GM19438 (cell line): ENCODE measurements around the gene RAB3IL1.
"Not testable (repeated sequence)": the region's sequence is repeated elsewhere in the genome, so short reads cannot be mapped to it uniquely, and the experiment has no call there.

Experiments
- ATAC-seq: cut with Tn5 transposase; IDR thresholded peaks from one replicate; pipeline ENCODE4 v1.9.1; 2021; ENCODE audit warnings: low read depth; ENCODE audit not compliant: unreplicated experiment

RAB3IL1 gene

DNA sequence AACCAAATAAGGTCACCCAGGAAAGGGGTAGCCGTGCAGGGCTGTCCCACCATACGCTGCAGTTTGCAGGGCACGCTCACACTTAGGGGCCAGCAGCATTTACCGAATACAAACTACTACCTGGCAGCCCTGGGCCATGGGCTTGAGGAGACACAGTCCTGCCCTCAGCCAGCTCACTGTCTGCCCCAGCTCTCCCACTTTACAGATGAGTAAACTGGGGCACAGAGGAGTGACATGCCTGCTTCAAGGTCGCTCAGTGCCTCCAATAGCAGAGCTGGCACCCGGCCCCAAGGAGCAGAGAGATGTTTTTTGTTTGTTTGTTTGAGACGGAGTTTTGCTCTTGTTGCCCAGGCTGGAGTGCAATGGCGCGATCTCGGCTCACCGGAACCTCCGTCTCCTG is 28.8 kb downstream of the RAB3IL1 start:
- no peak for ATAC-seq

DNA sequence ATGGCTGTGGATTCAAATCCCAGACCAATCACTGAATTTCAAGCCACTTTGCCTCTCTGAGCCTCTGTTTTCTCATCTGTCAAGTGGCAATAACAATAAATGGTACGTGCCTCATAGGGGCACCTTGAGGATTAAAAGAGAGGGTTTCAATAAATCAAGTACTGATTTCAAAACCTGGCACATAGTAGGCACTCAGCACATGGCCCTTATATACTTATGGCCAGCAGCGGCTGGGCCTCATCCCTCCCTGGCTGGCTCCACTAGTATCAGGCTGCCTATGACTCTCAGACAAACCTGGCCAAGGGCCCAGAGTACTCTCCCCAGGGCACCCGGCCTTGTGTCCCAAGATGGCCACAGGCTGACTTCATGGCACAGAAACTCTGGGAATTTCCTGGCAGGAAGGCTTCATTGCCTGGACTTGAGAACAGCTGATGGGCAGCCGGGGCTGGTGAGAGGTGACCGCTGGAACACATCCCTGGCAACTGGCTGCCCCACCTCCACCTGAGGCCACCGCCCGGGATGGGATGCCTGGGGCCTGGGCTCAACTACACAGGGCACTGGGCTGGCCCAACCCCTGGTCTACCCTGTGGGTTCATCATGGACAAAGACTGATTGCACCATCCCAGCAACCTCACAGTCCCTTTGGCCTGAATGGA is 29.4 kb downstream of the RAB3IL1 start:
- no peak for ATAC-seq

DNA sequence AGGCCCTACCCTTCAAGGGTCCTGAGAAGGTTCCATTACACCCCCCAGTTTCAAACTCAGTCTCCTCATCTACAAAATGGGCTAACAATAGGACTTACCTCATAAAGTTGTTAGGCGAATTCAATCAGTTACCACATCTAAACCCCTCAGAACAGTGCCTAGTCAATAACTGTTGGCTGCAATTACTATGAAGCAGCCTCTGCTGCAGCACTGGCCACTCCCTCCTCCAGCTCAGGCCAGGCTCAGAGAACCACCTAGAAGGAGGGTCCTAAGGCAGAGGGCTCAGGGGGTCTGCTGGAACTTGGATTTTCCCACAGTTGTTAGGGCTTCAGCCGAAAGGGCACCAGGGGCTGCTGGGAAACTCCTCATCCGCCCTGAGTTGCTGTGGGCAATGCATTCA is 30.7 kb downstream of the RAB3IL1 start:
- ATAC-seq: no peak

DNA sequence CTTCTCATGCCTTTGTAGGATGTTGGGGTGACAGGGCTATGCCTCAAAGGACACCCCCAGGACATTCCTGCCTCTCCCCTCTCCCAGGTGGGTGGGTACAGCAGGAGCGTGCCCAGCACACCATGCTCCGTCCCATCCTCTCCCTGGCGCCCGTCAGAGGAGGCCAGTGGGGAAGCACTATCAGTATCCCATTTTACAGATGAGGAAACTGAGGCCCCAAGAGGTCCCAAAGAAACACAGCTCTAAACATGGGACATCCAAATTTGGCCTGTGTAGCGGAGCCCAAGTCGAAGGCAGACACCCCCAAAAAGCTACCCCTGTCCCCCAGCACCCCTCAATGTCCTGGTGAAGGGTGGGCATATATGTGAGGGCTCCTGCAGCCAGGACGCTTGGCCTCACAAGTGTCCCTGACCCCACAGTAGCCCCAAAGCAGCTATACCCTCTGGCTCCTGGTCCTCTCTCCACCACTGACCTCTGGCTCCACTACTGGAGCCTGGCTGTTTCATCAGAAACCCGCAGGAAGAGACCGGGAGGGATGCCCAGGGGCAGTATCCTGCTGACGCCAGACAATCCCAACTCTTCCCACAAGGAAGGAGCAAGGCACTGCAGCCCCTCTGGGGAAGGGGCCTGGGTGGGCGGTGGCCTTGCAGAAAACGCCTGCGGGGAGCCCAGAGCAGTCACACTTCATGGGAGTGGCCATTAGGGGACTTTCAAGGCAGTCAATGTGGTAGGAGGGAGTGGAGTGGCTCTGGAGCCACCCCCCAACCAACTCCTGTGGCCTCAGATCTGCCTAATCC is 31.4 kb downstream of the RAB3IL1 start:
- no peak for ATAC-seq

DNA sequence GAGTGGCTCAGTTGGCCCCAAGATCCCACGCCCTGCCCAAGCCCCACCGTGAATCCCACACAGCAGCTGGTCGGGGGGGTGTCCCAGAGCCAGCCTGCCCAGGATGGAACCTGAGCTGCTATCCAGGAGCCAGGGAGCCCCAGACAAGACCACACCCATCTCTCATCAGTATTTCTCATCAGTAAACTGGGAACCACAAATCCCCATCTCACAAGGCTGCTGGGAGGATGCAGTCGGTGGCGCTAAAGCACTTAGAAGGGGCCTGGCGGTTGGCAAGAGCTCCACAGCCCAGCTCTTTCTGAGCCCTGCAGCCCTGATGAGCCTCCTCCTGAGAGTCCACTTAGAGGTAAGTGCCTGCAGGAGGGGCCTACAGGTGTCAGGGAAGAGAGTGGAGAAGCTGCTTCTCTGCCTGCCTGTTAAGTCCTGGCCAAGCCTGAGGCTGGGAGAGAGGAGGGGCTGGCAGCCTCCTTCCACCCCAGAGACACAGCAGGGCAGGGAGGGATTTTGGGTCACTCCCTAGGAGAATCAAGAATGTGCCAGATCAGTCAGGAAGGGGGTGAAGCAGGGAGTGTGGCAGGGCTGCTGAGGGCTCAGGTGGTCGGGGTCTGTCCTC is 32.1 kb downstream of the RAB3IL1 start:
- ATAC-seq: no peak

DNA sequence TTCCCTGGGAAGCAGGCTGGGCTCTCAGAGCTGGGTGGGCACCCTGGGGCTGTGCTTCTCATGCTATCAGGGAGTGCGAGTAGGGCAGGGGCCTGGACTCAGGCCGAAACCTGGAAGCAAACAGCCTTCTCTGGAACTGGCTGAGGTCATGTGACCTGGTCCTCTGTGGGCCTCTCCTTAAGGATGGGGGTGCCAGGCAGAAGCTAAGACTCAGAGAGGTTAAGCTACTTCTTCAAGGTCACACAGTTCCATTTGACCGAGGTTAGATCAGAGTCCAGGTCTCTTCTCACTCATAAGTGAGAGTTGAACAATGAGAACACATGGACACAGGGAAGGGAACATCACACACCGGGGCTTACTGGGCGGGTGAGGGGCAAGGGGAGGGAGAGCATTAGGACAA is 33.4 kb downstream of the RAB3IL1 start:
- ATAC-seq: no peak

DNA sequence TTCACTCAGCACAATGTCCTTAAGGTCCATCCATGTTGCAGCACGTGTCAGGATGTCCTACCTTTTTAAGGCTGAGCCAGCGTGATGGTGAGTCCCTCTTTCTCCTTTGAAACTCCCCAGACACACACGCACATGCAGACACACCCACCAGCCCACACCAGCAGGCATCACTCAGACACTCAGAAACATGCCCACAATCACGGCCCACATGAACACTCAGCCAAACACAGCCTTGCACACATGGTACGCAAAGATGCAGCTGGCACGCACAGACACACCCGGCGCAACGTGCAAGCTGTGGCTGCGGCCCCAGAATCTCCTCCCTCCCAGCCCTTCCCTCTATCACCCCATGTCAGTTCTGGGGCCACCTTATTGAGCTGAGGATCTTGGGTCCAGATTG is 34.0 kb downstream of the RAB3IL1 start:
- no peak for ATAC-seq

DNA sequence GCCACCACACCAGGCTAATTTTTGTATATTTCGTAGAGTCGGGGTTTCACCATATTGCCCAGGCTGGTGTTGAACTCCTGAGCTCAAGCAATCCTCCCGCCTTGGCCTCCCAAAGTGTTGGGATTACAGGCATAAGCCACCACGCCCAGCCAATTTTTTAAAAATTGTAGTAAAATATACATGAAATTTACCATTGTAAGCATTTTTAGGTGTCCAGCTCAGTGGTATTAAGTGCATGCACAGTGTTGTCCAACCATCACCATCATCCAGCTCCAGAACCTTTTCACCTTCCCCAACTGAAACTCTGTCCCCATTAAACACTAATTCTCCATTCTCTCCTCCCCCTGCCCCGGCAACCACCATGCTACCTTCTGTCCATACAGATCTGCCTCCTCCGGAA is 34.5 kb downstream of the RAB3IL1 start:
- ATAC-seq: no peak

DNA sequence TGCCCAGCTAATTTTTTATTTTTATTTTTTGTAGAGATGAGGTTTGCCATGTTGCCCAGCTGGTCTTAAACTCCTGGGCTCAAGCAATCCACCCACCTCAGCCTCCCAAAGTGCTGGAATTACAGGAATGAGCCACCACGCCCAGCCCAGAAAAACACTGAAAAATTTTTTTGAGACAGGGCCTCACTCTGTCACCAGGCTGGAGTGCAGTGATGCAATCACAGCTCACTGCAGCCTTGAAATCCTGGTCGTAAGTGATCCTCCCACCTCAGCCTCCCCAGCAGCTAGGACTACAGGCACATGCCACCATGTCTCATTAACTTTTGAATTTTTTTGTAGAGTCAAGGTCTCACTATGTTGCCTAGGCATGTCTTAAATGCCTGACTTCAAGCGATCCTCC is 35.1 kb downstream of the RAB3IL1 start:
- ATAC-seq: not testable (repeated sequence)

DNA sequence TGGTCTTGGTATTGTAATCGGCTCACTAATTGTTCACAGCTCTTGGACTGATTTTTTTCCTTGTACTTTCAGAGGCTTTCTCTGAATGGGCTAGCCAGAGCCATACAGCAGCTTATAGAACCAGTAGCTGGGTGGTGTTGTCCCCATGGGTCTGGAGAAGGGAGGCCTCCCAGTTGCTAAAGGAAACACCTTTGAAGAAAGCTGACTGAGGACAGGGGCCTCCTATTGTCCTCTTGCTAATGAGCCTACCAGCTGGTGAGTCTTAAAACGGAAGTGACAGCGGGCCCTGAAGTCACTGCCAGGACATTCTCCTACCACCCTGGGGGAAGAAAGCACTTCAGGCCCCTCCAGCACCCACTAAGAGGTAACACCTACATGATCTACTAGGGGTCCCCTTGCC is 36.0 kb downstream of the RAB3IL1 start:
- ATAC-seq: no peak

DNA sequence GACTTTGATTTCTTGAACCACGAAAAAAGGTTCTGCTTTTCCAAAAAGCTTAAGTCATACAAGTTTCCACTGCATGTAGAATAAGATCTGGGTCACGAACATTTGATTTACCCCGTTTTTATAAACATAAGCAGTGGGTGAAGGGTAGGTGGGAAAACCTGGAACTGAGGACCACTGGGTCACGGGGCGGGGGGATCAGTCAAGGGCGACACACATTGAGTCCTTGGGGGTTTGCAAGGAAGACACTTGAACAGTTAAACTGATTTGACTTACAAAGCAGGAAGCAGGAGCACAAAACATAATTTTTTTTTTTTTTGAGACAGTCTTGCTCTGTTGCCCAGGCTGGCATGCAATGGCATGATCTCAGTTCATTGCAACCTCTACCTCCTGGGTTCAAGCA is 36.9 kb downstream of the RAB3IL1 start:
- no peak for ATAC-seq

DNA sequence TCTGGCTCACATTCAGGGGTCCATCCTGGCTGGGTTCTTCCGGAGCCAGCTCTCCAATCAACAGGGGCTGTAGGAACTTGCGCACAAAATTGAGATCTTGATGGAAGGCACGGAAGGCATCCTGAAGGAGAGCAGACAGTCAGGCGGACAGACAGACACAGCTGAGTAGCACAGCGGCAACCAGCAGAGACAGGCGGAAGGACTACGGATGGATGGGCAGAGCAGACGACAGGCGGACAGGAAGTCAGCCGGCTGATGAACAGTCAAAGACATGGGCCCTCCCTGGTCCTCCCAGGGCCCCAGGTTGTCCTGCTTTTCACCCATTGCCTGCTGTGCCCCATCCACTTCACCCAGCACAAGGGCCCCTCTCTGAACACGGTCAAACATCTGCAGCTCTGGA is 37.3 kb downstream of the RAB3IL1 start:
- ATAC-seq: no peak

DNA sequence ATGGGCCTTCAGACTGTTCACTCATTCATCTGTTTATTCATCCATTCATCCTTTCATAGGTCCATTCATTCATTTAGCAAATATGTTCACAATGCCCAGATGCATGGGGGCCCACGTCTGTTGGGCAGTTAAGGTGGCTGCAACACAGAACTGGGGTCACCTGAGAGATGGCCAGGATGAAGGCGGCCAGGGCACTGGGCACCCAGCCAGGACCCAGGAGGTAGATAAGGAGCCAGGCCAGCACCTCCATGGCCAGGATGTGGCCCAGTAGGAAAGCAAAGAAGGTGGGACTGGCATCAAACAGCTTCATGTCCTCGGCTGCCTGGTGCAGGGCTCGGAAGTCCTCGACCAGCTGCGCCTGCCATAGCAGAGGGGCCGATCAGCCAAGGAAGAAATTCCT is 38.2 kb downstream of the RAB3IL1 start:
- no peak for ATAC-seq

DNA sequence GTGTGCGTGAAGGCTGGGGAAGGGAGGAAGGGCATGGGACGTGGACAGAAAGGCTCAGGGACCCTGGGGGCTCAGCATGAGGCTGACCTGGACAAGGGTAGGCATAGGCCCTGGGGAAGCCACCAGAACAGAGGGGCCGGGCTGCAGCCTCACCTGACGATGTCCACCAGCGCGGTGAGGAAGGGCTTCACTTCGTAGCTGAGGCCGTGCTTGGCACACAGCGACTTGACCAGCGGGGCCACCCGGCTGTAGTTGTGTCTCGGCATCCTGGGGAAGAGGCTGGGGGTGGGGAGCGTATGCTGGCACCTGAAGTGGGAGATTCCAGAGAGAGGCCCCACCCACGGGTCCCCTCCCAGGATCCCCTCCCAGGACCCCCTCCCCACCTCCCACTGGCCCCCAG is 41.7 kb downstream of the RAB3IL1 start:
- ATAC-seq: no peak

DNA sequence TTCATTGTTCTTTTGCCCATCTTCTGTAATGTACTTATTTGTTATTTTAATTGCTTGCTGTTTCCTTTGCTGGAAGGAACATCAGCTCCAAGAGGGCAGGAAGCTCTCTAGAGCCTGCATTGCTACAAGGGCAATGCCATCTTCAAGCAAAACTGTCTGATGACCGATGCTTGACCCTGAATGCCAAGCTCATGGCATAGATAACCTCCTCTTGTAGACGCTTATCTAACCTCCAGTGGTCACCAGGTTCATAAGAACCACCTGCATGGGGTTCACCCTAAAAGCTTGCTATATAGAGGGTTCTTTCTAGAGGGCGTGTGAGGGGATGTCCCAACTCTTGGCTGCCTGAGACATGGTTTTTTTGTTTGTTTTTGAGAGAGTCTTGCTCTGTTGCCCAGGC is 42.5 kb downstream of the RAB3IL1 start:
- ATAC-seq: no peak

DNA sequence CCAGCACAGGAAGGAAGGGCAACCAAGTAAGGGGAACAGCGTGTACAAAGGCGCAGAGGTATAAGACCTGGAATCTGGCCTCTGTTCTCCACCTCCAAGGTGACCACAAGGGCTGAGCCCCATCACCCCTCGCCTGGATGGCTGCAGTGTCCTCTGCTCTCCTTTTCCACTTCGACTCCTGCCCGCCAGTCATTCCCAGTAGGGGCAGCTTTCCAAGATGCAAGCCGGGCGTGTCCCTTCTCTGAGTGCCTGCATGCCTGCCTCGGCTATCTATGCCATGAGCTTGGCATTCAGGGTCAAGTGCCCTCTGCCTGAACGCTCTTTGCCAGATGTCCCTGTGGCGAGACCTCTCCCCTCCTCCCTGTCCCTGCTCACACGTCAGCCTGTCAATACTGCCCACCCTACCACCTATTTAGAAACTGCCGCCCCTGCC is 43.0 kb downstream of the RAB3IL1 start:
- ATAC-seq: no peak

DNA sequence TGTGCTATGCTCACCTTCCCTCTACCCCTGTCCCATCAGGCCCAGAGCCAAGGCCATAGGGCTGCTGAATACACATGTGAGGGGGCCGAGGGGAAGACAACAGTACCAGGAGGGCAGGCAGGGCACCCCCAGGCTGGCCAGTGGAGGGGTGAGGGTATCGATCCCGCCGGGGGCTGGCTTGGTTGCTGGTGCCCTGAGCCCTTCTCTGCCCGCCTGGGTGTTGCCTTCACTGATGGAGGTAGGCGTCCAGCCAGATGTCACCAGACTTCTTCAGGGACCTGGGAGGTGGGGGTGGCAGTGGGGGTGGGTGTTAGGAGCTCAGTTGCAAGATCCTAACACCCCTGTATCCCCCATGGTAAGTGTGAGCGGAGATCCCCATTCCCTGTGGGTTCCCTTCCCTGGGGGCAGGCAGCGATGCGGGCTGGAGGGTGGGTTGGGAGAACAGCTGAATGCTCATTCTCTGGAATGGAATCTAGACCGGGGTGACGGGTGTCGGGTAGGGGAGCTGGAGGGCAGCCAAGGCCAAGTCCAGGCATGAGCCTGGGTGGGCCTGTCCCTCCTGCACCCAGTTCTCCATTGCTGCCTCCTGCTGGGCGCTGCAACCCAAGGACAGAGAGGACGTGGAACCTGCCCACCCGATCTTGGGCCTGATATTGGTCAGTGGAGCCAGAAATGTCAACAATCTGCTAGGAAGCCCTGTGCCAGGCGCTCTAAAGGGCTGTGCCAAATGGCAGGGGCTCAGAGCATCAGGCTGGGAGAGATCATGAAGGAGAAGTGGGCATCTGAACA is 43.6 kb downstream of the RAB3IL1 start:
- ATAC-seq: no peak

DNA sequence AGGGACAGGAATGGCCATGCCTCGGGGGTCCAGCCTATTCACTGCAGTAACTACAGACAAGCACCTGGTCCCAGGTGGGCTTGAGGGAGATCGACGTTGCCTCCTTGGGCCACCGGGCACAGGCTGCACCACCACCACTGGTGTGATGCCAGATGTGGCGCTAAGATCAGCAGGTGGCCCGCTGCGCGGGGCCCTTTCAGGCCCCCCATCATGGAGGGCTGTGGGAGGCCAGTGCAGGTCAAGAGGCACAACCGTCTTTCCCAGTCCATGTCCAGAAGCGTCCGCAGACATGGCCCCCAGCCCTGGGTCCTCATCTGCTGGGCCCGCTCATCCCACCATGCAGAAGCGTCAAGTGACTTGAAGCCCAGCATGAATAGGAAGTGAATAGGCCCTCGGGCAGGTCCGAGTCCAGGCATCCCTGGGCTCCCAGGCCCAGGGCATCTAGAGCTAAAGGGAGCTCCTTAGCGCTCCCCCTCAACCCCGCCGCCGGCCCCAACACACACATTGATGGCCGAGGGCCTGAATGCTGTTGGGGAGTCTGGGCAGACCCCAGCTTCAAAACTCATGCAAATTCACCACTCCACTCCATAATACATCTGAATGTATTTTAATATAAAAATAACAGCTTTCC is 44.3 kb downstream of the RAB3IL1 start:
- no peak for ATAC-seq

DNA sequence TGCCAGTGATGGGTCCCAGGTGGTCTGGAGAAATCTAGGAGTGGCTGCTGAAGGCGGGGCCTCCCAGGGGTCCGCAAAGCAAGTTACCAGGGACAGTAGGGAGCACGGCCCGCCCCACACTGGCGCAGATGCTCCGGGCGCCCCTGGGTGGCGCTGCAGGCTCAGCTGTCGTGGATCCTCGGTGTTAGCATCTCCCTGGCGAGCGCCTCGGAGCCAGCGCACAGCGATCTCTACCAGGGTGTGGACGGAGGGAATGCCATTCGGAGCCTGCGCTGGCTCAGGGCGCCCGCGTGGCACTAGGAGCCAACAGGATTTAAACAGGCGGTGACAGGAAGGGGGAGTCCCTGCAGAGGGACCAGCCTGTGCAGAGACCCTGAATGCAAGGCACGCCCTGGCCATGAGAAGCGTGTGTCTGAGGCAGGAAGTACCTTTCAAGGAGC is 46.2 kb downstream of the RAB3IL1 start:
- peak; percentile 59 for ATAC-seq

DNA sequence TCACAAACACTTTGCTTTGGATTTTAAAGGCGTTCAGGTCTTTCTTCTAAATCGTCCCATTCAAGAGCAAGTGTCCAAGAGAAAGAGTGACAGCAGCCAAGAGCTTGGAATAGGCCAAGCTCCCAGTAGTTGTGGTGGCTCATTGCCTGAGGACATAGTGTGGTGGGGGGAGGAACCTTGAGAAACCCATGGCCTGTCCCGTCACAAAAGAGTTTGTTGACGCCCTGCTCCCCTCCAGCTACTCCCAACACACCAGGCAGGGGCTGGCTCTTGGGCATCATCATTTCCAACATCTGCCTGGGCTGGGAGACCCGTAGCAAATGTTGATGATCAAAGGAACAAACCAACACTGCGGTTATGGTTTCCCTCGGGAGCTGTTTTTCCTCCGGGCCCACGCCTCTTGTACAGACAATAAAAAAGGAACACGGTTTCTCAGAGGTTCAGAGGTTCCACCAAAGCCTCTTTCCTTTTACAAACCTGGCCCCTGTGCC is 46.8 kb downstream of the RAB3IL1 start:
- no peak for ATAC-seq
